Activated CD8-positive, alpha-beta T cell treated with anti-CD3 and anti-CD28 coated beads, Interleukin-2, amount 10 ng/mL, durations not matched to agents 7 days and 5 days (primary cell): Measurements from ENCODE around the gene CCPG1. TPM values are rescaled to one million over a fixed set of nuclear protein-coding genes. Genes with fewer than 3 reads are reported as not detected.
A peak's percentile ranks its signal among the peaks of the same experiment; 100 is the strongest.

ENCODE experiments used
- microRNA-seq: library from miRNA; unstranded; fragments of <30 nt; microRNA quantifications from one replicate; pipeline ENCODE4 v1.2.0, GENCODE V29; 2022
- total RNA-seq, 2 experiments: library from RNA; stranded (reverse); gene quantifications; one replicate each; pipeline ENCODE4 v1.2.3, GENCODE V29; 2021

Gene CCPG1
- total RNA-seq, 2 experiments from 2014 or later, result 8.2 to 10.4 TPM

Small RNA genes within 50 kb of the gene (microRNA-seq; reads per million reads assigned to microRNA genes)
- gene MIR628, result 33.3 reads per million, percentile 44 among the genes with 10 or more reads in this experiment

Other genes with a start within 250 kb of the CCPG1 start
- gene RSL24D1, start 211.4 kb downstream of the CCPG1 start, total RNA-seq, result 10 to 100 TPM; 79.6 to 85.2 TPM
- 100 to 1,000 TPM; 102 to 105 TPM for gene RAB27A, start 118.5 kb downstream of the CCPG1 start, total RNA-seq
- gene PIGBOS1, start 89.2 kb downstream of the CCPG1 start, total RNA-seq, result 10 to 100 TPM in 1 of 2 experiments, 1 to 10 TPM in 1; 8.9 to 12.2 TPM
- 10 to 100 TPM; 16.4 to 23.7 TPM for gene PIGB, start 89.1 kb downstream of the CCPG1 start, total RNA-seq
- gene PIERCE2, start 136 bp upstream of the CCPG1 start, total RNA-seq, result not detected
- not detected for gene DNAAF4, start 99.9 kb upstream of the CCPG1 start, total RNA-seq
- gene PYGO1, start 180.0 kb upstream of the CCPG1 start, total RNA-seq, result not detected